Skin of body (tissue), 2 donors: ENCODE results near the gene ABTB1. TPM values are rescaled to one million over a fixed set of nuclear protein-coding genes. Genes with fewer than 3 reads are reported as not detected.
"Not testable (repeated sequence)": the region's sequence is repeated elsewhere in the genome, so short reads cannot be mapped to it uniquely, and the experiment has no call there.

Experiments used
- DNase-seq: peaks from one replicate; lab custom pipeline; 2025; lab: John Stamatoyannopoulos, UW
- total RNA-seq: library from RNA; depleted of rRNA; stranded (reverse); fragments of >200 nt; gene quantifications from one replicate; pipeline ENCODE4 v1.2.3, GENCODE V29; 2014

The ABTB1 gene
- total RNA-seq, 1 donor from 2014 or later: 11.5 TPM

DNA sequence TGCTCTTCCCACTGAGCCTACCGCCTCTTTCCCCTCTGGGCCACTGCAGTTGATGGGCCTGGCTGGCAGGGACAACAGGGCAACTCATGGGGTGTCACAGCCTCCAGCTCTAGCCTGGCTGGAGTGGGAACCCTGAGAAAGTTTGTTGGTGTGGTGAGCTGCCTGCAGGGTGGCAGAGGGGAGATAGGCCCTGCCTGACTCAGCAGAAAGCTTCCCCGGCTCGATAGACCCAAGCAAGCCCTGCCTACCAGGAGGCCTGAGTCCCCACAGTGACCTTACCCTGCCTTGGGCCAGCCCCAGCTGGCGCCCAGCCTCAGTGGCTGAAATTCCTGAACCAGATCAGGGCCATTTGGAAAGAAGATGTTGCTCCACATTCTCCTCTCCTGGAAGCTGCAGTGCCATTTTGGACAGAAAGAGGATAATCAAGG, 29.4 kb downstream of the ABTB1 start:
- DNase-seq: no peak

DNA sequence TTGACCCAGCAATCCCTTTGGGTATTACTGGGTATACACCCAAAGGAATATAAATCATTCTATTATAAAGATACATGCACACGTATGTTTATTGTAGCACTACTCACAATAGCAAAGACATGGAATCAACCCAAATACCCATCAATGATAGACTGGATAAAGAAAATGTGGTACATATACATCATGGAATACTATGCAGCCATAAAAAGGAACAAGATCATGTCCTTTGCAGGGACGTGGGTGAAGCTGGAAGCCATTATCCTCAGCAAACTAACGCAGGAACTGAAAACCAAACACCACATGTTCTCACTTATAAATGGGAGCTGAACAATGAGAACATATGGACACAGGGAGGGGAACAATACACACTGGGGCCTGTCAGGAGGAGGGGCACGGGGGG, 32.1 kb downstream of the ABTB1 start:
- DNase-seq: not testable (repeated sequence)

DNA sequence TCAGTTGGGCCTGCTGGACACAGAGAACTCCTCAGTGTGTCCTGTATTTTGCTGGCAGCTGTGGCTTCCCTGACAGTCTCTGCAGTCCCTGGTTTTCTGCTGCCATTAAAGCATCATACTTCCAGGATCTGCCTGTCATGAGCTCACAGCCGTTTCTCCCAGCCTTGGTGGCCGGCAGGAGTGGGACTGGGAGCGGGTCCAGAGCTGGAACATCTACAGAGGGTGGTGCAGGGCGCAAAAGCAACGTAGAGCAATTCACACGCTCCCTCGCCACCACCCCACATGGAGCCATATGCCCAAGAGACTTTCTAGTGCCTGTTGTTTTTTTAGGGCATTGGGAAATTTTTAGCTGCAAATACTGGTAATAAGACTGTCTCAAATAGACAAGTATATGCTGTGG, 33.6 kb downstream of the ABTB1 start:
- peak; percentile 28 for DNase-seq

DNA sequence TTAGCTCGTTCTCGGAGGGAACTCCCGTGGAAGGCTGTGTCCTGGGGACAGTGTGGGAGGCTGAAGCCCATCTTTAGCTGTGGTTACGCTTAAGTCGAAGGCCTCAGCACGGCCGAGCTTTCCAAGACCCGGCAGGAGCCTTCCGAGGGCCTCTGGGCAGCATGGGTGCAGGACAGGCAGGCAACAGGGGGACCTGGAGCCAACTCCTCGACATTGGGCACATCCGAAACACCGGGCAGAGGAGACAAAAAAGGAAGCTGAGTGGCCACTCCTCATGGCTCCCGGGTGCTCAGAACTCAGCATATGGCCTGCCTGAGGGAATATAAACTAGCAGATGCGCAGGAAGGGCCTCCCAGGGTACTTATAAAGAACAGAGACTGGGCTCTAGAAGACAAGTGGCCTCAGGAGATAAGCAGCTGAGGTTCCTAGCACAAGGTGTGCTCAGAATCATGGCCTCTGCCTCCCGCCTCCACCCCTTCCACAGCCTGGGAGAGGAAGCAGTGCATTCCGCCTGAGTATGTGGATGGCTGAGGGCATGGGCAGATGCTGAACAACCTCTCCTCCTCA, 34.1 kb downstream of the ABTB1 start:
- no peak for DNase-seq

DNA sequence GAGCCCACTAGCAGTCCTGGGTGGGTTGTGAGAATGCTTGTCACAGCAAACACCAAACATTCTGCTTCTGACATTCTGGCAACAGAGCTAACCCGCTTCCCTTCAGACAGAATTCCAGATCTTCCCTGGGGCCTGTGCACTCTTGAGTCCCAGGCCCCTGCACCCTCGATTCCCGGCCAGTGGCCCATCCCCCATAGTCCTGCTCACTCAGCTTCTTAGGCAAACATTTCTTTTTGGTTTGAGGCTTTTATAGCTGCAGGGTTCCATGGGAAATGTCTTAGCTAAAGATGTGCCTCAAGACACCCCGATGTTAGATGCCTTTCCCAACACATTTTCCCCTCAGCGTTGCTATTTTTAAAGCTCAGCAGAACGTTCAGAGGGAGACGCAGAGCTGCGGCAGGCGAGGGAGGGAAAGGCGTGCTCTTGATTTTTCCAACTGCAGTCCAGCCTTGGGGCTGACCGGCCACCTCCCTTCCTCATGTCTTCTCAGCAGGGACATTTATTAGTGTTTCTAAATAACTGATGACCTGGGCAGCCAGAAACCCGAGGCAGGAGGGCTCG, 35.2 kb downstream of the ABTB1 start:
- peak; percentile 56 for DNase-seq

DNA sequence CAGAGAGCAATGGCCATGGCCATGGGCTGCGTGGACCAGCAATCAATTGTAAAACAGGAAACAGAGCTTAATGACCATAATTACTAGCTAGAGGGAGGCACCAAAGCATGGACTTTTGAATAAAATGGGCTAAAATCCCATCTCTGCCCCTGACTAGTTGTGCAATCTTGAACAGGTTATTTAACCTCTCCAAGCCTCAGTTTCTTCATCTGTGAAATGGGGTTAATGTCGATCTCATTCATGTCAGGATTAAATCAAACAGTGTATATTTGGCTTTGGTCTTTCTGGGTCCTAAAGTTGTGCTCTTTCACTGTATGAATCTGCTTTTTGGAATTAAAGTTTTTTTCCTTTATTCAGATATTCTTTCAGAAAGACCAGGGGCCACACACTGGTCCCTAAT, 36.1 kb downstream of the ABTB1 start:
- DNase-seq: no peak

DNA sequence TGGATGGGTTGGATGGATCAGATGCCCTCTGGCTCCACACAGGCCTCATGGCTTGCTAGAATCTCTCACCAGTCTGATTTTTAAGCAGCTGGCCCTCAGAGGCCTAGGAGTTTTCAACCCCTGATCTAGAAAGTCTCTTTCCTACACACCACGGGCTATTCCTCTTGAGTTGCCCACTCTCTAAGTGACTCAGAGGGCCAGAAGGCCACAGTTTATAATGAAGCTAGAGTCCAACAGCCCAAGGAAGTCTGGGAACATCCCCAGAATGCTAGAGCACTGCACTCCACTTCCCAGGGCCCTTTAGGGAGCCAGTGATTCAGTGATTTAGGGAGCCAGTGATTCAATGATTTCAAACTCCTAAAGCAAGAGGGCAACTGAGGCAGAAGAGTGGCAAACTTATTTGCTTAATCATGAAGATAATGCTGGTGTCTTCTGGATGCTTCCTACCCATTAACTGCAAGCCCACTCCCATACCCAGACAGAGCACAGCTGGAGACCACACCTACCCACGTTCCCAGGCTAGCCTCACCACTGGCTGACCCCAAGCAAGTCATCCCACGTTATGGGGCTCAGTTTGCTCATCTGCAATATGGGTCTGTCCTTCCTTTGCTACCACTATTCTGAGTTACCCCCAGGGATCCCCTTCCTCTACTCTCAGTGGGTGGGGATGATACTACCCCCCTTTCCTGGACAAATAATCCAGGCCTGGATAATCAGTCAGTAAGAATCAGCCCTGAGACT, 36.7 kb downstream of the ABTB1 start:
- no peak for DNase-seq

DNA sequence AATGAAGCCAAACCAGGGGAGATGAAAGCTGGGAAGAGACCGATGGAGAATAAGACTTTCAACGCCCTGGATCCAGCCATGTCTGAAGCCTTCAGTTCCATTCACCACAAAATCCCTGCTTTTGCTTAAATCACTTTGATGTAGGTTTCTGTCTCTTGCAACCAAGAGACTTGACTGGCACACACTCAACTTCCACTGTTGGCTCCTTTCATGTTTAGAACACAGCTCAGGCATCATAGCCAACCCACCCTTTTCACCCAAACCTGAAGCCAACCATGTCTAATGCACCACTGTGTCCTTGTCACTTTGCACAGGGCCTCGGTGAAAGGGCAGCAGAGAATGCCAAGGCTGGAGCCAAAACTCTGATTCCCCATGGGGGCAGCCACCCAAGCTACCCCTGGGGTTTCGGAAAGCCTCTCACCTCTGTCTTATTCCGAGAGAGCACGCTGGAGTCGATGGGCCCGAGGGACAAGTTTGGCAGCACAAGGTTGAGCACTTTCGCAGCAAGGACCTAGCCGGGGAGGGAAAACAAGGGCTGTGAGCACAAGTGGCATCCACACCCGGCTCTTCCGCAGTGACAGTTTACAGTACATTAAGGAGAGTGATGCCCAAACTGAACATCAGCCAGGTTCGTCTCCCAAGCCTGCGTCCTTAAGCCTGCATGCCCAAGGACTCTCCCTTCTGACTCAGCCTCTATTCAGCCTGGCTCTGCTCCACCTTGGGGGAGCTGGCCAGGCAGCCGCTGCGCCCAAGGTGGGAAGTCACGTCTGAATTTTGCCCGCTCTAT, 37.6 kb downstream of the ABTB1 start:
- DNase-seq: no peak

DNA sequence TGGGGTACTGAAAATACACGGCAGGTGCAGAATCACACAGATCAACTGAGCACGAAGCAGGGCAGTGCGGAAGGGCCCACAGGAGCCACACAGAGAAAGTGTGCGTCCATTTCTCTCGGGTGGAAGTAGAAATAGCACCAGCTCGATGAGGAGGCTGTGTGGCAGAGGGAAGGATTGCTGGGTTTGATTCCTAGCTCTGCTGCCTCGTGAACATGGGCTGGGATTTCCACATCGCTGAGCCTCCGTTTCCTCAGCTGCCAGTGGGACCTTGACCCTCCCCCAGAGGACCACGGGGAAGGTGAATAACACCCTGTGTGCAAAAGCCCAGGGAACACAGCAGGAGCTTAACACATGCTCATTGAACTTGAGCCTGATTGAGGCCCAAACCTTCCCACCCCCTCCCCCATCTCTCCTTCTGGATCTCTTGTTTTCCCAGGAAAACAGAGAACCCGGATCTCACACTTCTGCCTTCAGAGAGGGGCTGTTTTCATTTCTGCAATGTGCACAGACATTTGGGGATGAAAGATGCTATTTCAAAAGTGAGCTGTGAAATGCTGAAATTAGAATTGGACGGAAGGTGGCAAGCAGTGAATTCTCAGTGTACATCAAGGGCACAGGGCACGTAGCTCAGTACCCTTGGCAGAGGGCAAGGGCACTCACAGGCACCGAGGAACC, 38.4 kb downstream of the ABTB1 start:
- no peak for DNase-seq

DNA sequence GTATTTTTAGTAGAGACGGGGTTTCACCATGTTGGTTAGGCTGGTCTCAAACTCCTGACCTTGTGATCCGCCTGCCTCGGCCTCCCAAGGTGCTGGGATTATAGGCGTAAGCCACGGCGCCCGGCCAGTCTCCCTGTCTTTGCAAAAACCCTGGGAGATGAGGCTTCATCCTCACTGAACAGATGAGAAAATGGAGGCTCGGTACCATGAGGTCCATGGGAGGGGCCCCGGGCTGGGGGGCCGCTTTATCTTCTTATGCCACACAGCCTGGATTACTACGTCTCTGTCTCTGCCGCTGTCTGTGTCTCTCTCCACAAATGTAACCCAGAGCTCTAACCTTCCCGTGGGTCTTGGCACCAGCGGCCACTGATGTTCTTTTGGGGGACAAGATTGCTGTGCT, 39.1 kb downstream of the ABTB1 start:
- no peak for DNase-seq

DNA sequence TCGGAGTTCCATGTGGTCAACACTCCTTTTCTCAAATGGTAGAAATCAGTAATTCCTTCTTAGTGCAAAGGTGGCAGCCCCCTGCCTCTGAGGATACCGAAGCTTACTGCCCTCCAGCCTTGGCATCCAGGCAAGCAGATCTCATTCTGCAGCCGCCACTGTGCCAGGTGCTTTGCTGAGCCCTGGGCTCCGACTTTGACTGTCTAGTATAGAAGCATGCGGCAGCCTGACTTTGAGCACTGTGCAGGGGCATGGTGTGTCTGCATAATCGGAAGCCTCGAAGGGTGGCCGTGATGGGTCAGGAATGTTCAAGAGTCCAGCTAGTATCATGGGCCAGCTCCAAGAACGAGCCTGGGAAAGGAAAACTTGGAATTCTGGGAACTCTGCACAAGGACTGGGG, 39.7 kb downstream of the ABTB1 start:
- DNase-seq: no peak

DNA sequence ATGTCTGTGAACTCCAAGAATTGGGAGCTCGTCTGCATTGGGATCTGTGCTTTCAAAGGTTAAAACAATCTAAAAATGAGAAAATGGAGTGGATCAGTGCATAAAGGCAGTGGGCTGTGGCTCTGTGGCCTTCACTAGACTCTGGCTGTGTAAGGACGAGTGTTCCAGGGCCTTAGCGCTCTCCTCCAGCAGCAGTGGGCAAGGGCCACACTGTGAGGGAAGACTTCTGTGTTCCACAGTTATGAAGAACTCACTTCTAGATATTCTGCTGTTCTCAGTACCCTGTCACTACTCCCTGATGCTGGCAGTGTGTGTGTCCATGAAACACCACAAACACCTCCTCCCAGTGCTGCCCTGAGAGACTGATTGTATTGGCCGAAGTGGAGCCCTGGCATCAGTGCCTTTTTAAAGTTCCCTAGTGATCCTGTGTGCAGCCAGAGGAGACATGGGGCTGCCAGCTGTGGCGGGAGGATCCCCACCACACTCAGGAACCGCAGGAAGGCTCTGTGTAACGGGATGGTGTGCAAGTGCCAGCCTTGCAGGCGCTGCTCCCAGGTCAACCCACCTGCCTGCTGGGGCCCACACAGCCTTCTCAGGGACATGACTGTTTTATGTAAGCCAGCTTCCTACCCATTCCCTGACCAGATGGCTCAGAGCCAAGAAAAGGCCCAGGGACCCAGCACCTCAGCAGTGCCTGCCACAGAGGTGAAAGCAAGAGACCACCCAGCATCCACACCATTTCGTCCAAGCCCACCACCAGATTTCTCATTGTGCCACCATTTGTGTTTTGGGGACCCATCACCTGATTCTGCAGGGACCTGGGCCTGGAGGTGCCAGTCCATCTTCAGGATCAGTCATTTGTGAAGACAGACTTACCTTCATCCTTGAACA, 40.4 kb downstream of the ABTB1 start:
- DNase-seq: no peak

DNA sequence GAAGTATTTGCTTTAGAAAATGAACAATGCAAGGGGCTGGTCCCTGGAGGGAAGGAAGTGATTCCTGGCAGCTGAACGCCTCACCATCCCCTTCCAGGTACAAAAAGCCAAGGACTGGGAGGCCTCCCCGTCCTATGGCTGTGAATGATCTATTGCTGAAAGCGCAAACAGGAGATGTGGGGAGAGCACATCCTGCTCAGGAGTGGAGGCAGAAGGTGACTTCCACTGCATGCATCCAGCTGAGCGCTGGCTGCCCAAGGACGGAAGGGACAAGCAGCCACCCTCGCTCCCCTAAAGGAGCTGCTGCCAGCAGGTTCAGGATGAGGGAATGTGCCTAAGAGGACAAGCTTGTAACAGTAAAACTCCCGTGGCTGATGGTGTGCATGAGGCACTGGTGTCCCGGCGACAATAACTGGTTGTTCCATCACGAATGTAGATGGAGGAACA, 41.4 kb downstream of the ABTB1 start:
- no peak for DNase-seq

DNA sequence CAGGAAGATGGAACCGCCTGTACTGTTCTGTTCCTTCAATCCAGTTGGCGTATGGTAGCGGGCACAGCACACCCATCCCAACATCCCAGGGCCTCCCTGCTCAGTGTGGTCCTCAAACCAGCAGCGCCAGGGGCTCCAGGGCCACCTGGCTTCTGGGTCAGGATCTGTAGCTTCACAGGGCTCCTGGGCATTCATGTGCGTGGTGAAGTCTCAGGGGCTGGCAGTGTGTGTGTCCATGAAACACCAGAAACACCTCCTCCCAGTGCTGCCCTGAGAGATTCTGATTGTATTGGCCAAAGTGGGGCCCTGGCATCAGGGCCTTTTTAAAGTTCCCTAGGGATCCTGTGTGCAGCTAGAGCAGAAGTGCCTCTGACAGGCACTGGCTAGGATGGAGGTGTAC, 42.1 kb downstream of the ABTB1 start:
- DNase-seq: no peak

DNA sequence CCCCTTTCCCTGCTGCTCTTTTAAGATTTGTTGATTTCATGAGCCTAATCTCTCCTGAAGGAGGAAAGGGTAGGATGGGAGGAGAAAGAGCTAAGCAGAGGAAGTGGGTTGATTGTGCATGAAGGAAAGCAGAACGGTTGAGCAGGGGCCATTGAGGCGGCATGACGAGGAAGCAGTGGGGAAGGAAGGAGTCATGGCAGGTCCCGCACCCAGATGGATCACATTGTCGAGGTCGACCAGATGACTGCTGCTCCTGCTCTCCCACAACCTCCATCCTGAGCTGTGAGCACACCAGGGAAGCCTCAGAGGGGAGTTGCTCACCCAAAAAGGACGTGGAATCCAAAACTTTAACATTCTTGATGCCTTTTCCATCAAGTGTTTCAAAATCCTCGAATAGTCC, 42.8 kb downstream of the ABTB1 start:
- DNase-seq: no peak

DNA sequence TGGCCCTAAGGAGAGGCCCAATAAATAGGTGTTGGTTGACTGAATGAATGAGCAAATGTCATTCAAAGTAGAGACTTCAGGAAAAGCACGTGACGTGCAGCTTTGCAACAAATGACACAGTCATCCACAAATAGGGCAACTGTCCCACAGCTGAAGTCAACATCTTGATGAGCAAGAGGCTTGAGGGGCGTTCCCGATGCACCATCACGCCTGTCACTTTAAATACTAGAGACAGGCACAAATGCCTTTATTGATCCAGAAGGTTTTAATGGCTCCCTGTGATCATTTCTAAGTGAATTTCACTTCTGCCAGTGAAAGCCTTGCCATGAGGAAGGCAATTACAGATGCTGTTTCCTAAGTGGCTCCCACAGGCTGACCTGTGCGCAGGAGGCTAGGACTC, 43.6 kb downstream of the ABTB1 start:
- DNase-seq: peak; percentile 19

DNA sequence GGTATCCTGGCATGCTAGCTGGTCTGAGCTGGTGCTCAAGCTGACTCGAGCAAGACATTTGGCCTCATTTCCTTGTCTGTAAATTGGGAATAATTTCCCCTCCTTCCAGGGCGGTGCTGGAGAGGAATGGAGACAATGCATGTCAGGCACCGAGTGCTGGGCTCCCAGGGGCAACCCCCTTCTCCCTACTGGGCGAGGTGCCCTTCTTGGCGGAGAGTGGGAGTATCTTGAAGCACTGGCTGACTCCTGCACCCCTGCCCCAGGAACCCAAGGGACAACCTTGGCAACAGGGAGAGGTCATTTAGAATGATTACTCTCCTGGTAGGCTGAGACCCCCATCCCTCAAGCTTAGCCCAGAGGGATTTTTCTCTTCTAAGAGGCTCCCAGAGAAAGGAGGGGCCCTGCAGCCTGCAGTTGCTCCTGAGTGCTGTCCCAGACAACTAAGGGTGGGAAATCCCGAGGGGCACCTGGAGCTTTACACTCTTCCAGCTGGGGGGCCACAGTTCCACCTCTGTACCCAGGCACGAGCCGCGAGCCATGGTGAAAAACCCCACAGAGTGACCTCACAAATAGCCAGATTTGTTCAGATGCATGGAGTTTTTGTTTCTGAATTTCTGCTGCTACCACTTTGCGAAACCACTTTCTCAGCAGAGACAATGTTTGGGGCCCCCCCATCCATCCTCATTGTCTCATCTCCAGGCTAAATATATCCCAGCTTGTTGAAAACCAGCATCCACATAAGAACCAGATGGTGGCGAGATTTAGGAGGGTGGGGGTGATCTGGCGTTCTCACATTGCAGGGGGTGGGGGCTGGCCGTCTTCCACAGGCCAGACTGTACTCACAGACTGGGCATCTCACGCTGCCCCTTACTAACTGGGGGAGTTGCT, 44.8 kb downstream of the ABTB1 start:
- peak; percentile 45 for DNase-seq

DNA sequence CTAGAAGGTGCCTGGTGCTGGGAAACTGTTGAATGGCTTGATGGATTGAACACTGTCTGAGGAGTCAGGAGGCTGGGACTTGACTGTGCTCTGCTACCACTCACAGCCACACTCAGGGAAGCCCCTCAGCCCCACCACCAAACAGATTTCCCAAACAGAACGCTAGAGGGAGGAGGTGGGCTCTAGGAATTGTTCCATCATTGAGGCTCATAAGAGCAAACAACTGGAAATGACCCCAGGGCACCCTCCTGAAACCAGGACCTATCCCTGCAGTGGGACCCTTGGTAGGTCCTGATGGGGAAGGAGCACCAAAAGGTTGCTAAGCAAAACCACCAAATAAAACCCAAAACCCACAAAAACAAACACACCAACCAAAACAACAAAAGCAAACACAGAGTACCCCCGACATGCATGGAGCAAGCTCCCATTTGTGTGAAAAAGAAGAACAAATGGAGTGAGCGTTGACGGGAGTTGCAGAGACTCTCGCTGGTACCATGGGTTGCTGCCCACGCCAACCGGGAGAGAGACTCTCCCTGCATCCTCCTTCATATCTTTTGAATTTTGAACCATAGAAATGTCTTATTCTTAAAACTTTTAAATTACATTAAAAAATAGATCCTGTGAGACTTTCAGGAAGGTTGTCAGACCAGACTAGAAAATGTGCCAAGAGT, 45.6 kb downstream of the ABTB1 start:
- DNase-seq: no peak

DNA sequence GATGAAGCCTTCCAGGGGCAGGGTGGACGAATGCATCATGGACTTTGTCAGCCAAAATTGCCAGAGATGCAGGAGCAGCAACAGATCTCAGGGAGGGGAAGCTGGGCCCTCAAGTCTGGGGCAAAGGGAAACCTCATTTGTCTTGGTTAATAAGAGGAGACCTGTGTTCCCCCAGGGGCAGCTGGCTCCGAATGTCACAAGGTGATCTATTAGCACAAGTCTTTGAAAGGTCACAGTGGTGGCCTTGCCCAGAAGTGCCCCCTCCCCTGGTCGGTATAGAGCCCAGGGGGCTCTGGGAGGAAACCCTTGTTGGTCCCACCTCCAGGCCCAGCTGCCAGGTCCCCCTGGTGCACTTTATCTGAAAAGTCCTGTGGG, 46.2 kb downstream of the ABTB1 start:
- DNase-seq: no peak
